HepG2 (cell line): Measurements from ENCODE around the gene RASA2. TPM values are rescaled to one million over a fixed set of nuclear protein-coding genes. Genes with fewer than 3 reads are reported as not detected.

ENCODE experiments used
- FOXK2 ChIP-seq: fragments of 450-650 bp; IDR thresholded peaks from 2 replicates; pipeline ENCODE4 v1.6.1; 2016
- GATAD2A ChIP-seq: IDR thresholded peaks from 2 replicates; pipeline ENCODE4 v1.6.1; 2016
- HNF4A ChIP-seq: sonication (generic); formaldehyde crosslinking; IDR thresholded peaks from 2 replicates; pipeline ENCODE4 v1.4.0; 2020; ENCODE audit warnings: missing genetic modification reagents
- MBNL3 ChIP-seq: fragments of 250-450 bp; sonication (Bioruptor Pico); conservative IDR thresholded peaks from 2 replicates; pipeline ENCODE4 v1.8.0; 2022; ENCODE audit warnings: mild to moderate bottlenecking, inconsistent platforms
- NR2F2 ChIP-seq: IDR thresholded peaks from 2 replicates; pipeline ENCODE4 v1.6.1; 2012; ENCODE audit warnings: low read depth, inconsistent platforms, borderline replicate concordance
- NR2F6 ChIP-seq, 2 experiments: IDR thresholded peaks; 2 replicates each; pipeline ENCODE4 v1.6.1; 2016; ENCODE audit warnings: antibody characterized with exemption in 1 of 2, mild to moderate bottlenecking in 1 of 2
- THAP11 ChIP-seq: IDR thresholded peaks from 2 replicates; pipeline ENCODE4 v1.6.1; 2016; ENCODE audit warnings: missing biosample characterization, missing genetic modification reagents
- ZFX ChIP-seq: sonication (generic); formaldehyde crosslinking; IDR thresholded peaks from 2 replicates; pipeline ENCODE4 v1.4.0; 2020; ENCODE audit warnings: mild to moderate bottlenecking, low read depth, missing genetic modification reagents, moderate library complexity
- polyA plus RNA-seq, 8 experiments: library from polyadenylated mRNA; depleted of rRNA in 3 of 8; stranded (reverse) in 7 of 8; unstranded in 1 of 8; fragments of >200 nt; fragmentation: Illumina TruSeq in 4 of 8; extraction: Trizol in 4 of 8; gene quantifications; 2 replicates each; pipeline versions ENCODE4 v1.2.1 to v1.2.3, GENCODE V29; 2011 to 2016; ENCODE audit warnings: low read depth in 4 of 8, missing spikeins in 1 of 8, mixed read lengths in 1 of 8; ENCODE audit not compliant: insufficient read depth in 1 of 8
- total RNA-seq, 5 experiments: library from RNA; depleted of rRNA; stranded (reverse); fragments of >200 nt; fragmentation: Illumina TruSeq; extraction: Trizol; gene quantifications; 2 replicates each; pipeline ENCODE4 v1.2.3, GENCODE V29; 2016; ENCODE audit warnings: low read depth in 1 of 5
- TF ChIP-seq, protein P1 (sequence below): IDR thresholded peaks from 2 replicates; pipeline ENCODE4 v1.6.1; 2012; ENCODE audit warnings: low read depth, low read length, improper control_type of control experiment
- TF ChIP-seq, protein P2 (sequence below): sonication (generic); formaldehyde crosslinking; IDR thresholded peaks from 2 replicates; pipeline ENCODE4 v1.8.0; 2022; ENCODE audit warnings: mild to moderate bottlenecking, missing genetic modification reagents, moderate library complexity
- TF ChIP-seq, protein P3 (sequence below): sonication (generic); formaldehyde crosslinking; IDR thresholded peaks from 2 replicates; pipeline ENCODE4 v1.5.1; 2020; ENCODE audit warnings: mild to moderate bottlenecking, missing genetic modification reagents, moderate library complexity
- TF ChIP-seq, protein P4 (sequence below): sonication (generic); formaldehyde crosslinking; conservative IDR thresholded peaks from 2 replicates; pipeline ENCODE4 v1.4.0; 2020; ENCODE audit warnings: mild to moderate bottlenecking, missing genetic modification reagents, moderate library complexity
- TF ChIP-seq, protein P5 (sequence below): sonication (generic); formaldehyde crosslinking; IDR thresholded peaks from 2 replicates; pipeline ENCODE4 v1.4.0; 2020; ENCODE audit warnings: missing genetic modification reagents
- TF ChIP-seq, protein P6 (sequence below): sonication (generic); formaldehyde crosslinking; IDR thresholded peaks from 2 replicates; pipeline ENCODE4 v1.8.0; 2022; ENCODE audit warnings: missing genetic modification reagents, mild to moderate bottlenecking, borderline replicate concordance

RASA2 gene
- total and polyA plus RNA-seq, 2 of the 13 experiments (the other 11 are each of a cell fraction or from before 2014, with no cell fraction given), result 5.4 to 8.5 TPM

DNA sequence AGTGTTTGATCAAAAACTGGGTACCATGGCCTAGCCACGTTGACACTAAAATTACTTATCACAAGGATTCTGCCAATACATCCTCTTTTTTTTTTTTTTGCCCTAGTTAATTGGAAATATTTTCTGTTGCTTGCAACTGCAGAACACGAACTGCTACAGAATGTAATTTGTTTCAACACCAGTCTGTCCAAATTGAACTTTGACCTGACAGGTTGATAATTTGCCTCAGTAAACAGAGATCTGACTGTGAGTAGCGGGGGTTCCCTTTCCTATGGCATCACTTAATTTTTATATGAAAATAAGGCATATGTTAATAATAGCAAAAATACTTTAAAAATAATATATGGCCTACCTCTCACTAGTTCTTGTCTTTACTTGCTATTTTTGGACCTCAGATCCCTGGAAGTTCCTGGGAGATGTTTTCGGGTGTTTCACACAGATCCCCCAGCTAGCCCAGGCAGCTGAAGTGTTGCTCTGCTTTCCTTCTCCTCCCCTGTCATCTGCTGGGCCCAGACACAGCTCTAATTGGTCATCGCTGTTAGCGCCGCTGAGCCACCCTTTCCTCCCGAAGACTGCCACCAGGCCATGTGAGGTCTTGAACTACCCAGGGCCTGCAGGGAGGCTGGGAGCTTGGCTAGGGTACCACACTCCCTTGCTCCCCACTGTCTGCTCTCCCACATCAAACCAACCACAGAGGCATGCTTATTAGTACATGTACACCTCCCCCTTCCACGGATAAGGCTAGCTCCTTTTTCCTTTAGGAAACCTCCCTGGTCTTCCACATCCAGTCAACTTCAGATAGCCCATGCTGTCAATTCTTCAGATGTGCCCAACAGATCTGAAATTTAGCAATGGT is 161.5 kb downstream of the RASA2 start (continued):
- TF ChIP-seq, protein P1, sequence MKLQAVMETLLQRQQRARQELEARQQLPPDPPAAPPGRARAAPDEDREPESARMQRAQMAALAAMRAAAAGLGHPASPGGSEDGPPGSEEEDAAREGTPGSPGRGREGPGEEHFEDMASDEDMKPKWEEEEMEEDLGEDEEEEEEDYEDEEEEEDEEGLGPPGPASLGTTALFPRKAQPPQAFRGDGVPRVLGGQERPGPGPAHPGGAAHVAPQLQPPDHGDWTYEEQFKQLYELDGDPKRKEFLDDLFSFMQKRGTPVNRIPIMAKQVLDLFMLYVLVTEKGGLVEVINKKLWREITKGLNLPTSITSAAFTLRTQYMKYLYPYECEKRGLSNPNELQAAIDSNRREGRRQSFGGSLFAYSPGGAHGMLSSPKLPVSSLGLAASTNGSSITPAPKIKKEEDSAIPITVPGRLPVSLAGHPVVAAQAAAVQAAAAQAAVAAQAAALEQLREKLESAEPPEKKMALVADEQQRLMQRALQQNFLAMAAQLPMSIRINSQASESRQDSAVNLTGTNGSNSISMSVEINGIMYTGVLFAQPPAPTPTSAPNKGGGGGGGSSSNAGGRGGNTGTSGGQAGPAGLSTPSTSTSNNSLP, result peak; percentile 61; the same call in 1 of the 2 replicates
- TF ChIP-seq THAP11 (CRISPR knock-in tag) (peak; percentile 60; the same call in 1 of the 2 replicates), MBNL3 (CRISPR knock-in tag) (no peak), FOXK2 (no peak), NR2F2 (peak; percentile 51; the same call in 1 of the 2 replicates), NR2F6 (IDR thresholded peaks at IDR 0.05) (peak; percentile 72), NR2F6 (CRISPR knock-in tag; IDR thresholded peaks at IDR 0.05) (peak; percentile 65), HNF4A (CRISPR knock-in tag) (peak; percentile 77), GATAD2A (CRISPR knock-in tag) (peak; percentile 40; the same call in 1 of the 2 replicates), ZFX (CRISPR knock-in tag) (peak; percentile 38; the same call in 1 of the 2 replicates)
- TF ChIP-seq, protein P2, sequence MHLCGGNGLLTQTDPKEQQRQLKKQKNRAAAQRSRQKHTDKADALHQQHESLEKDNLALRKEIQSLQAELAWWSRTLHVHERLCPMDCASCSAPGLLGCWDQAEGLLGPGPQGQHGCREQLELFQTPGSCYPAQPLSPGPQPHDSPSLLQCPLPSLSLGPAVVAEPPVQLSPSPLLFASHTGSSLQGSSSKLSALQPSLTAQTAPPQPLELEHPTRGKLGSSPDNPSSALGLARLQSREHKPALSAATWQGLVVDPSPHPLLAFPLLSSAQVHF, result no peak
- TF ChIP-seq, protein P3, sequence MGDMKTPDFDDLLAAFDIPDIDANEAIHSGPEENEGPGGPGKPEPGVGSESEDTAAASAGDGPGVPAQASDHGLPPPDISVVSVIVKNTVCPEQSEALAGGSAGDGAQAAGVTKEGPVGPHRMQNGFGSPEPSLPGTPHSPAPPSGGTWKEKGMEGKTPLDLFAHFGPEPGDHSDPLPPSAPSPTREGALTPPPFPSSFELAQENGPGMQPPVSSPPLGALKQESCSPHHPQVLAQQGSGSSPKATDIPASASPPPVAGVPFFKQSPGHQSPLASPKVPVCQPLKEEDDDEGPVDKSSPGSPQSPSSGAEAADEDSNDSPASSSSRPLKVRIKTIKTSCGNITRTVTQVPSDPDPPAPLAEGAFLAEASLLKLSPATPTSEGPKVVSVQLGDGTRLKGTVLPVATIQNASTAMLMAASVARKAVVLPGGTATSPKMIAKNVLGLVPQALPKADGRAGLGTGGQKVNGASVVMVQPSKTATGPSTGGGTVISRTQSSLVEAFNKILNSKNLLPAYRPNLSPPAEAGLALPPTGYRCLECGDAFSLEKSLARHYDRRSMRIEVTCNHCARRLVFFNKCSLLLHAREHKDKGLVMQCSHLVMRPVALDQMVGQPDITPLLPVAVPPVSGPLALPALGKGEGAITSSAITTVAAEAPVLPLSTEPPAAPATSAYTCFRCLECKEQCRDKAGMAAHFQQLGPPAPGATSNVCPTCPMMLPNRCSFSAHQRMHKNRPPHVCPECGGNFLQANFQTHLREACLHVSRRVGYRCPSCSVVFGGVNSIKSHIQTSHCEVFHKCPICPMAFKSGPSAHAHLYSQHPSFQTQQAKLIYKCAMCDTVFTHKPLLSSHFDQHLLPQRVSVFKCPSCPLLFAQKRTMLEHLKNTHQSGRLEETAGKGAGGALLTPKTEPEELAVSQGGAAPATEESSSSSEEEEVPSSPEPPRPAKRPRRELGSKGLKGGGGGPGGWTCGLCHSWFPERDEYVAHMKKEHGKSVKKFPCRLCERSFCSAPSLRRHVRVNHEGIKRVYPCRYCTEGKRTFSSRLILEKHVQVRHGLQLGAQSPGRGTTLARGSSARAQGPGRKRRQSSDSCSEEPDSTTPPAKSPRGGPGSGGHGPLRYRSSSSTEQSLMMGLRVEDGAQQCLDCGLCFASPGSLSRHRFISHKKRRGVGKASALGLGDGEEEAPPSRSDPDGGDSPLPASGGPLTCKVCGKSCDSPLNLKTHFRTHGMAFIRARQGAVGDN (CRISPR knock-in tag), result peak; percentile 43
- TF ChIP-seq, protein P4, sequence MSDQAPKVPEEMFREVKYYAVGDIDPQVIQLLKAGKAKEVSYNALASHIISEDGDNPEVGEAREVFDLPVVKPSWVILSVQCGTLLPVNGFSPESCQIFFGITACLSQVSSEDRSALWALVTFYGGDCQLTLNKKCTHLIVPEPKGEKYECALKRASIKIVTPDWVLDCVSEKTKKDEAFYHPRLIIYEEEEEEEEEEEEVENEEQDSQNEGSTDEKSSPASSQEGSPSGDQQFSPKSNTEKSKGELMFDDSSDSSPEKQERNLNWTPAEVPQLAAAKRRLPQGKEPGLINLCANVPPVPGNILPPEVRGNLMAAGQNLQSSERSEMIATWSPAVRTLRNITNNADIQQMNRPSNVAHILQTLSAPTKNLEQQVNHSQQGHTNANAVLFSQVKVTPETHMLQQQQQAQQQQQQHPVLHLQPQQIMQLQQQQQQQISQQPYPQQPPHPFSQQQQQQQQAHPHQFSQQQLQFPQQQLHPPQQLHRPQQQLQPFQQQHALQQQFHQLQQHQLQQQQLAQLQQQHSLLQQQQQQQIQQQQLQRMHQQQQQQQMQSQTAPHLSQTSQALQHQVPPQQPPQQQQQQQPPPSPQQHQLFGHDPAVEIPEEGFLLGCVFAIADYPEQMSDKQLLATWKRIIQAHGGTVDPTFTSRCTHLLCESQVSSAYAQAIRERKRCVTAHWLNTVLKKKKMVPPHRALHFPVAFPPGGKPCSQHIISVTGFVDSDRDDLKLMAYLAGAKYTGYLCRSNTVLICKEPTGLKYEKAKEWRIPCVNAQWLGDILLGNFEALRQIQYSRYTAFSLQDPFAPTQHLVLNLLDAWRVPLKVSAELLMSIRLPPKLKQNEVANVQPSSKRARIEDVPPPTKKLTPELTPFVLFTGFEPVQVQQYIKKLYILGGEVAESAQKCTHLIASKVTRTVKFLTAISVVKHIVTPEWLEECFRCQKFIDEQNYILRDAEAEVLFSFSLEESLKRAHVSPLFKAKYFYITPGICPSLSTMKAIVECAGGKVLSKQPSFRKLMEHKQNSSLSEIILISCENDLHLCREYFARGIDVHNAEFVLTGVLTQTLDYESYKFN (CRISPR knock-in tag), result peak; percentile 60
- TF ChIP-seq, protein P5, sequence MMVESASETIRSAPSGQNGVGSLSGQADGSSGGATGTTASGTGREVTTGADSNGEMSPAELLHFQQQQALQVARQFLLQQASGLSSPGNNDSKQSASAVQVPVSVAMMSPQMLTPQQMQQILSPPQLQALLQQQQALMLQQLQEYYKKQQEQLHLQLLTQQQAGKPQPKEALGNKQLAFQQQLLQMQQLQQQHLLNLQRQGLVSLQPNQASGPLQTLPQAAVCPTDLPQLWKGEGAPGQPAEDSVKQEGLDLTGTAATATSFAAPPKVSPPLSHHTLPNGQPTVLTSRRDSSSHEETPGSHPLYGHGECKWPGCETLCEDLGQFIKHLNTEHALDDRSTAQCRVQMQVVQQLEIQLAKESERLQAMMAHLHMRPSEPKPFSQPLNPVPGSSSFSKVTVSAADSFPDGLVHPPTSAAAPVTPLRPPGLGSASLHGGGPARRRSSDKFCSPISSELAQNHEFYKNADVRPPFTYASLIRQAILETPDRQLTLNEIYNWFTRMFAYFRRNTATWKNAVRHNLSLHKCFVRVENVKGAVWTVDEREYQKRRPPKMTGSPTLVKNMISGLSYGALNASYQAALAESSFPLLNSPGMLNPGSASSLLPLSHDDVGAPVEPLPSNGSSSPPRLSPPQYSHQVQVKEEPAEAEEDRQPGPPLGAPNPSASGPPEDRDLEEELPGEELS (CRISPR knock-in tag), result peak; percentile 28; the same call in 1 of the 2 replicates
- TF ChIP-seq, protein P6, sequence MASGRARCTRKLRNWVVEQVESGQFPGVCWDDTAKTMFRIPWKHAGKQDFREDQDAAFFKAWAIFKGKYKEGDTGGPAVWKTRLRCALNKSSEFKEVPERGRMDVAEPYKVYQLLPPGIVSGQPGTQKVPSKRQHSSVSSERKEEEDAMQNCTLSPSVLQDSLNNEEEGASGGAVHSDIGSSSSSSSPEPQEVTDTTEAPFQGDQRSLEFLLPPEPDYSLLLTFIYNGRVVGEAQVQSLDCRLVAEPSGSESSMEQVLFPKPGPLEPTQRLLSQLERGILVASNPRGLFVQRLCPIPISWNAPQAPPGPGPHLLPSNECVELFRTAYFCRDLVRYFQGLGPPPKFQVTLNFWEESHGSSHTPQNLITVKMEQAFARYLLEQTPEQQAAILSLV (CRISPR knock-in tag), result 0 out of 2 replicates have a peak, but pooled peaks have one; percentile 39
